B cell (primary cell): Measurements from ENCODE around the gene PCDH1. TPM values are rescaled to one million over a fixed set of nuclear protein-coding genes. Genes with fewer than 3 reads are reported as not detected.

ENCODE experiments used
- ATAC-seq: fragments of 200-7000 bp; cut with Tn5 transposase; one replicate; pipeline ENCODE4 v1.10.0; 2021; ENCODE audit warnings: low read depth, mild to moderate bottlenecking, moderate number of reproducible peaks, moderate library complexity
- CTCF ChIA-PET: fragments of 350-600 bp; sonication (Branson Sonifier 250); formaldehyde crosslinking; loops from one replicate; lab custom pipeline; 2021; ENCODE audit warnings: antibody characterized with exemption, inconsistent platforms; lab: Charles Lee
- POLR2A ChIA-PET: fragments of 350-600 bp; sonication (Branson Sonifier 250); formaldehyde crosslinking; loops from one replicate; lab custom pipeline; 2021; ENCODE audit warnings: antibody characterized with exemption; lab: Charles Lee
- DNase-seq: peaks from one replicate; pipeline ENCODE4 v3.0.0; 2013
- H2AFZ ChIP-seq: 2 replicates; pipeline ENCODE4 v1.6.1; 2012; ENCODE audit warnings: mild to moderate bottlenecking, low read depth, low read length; ENCODE audit not compliant: insufficient read depth, poor library complexity, severe bottlenecking
- H3K27ac ChIP-seq, 2 donors: 1 replicate in 1 of 2; 2 replicates in 1 of 2; pipeline ENCODE4 v1.5.1; 2012 to 2013; ENCODE audit warnings: low read length in 2 of 2, mild to moderate bottlenecking in 2 of 2, moderate library complexity in 1 of 2
- H3K27me3 ChIP-seq, 4 experiments: fragments of 200-600 bp in 1 of 4; sonication (generic) in 1 of 4; replicated peaks in 1 of 4; 1 replicate in 2 of 4; 2 replicates in 2 of 4; pipeline versions ENCODE4 v1.6.1 to v1.7.0; 2013 to 2016; ENCODE audit warnings: low read length in 3 of 4, mild to moderate bottlenecking in 2 of 4, mixed read lengths in 1 of 4, moderate library complexity in 1 of 4; ENCODE audit not compliant: insufficient read depth in 4 of 4, control insufficient read depth in 3 of 4; ENCODE audit errors: control extremely low read depth in 1 of 4
- H3K36me3 ChIP-seq, 2 experiments: replicated peaks in 1 of 2; 1 replicate in 1 of 2; 2 replicates in 1 of 2; pipeline versions ENCODE4 v1.6.1 to v1.7.1; 2013; ENCODE audit warnings: low read length in 1 of 2; ENCODE audit not compliant: insufficient read depth in 2 of 2, control insufficient read depth in 1 of 2; ENCODE audit errors: control extremely low read depth in 1 of 2, extremely low read depth in 1 of 2
- H3K4me1 ChIP-seq, 2 donors: fragments of 200-600 bp in 1 of 2; sonication (generic) in 1 of 2; 1 replicate in 1 of 2; 2 replicates in 1 of 2; pipeline versions ENCODE4 v1.5.1 to v1.6.1; 2013 to 2017; ENCODE audit warnings: low read length in 2 of 2; ENCODE audit not compliant: control insufficient read depth in 2 of 2, insufficient read depth in 2 of 2
- H3K4me2 ChIP-seq: replicated peaks from 2 replicates; pipeline ENCODE3; 2012; ENCODE audit warnings: mild to moderate bottlenecking, low read depth, low read length; ENCODE audit not compliant: poor library complexity, severe bottlenecking
- H3K4me3 ChIP-seq, 5 experiments: fragments of 200-600 bp in 1 of 5; sonication (generic) in 1 of 5; 1 replicate in 3 of 5; 2 replicates in 2 of 5; pipeline versions ENCODE4 v1.5.1 to v1.7.0; 2011 to 2016; ENCODE audit warnings: low read length in 4 of 5, mild to moderate bottlenecking in 4 of 5, low read depth in 2 of 5, control low read depth in 1 of 5, moderate library complexity in 1 of 5; ENCODE audit not compliant: insufficient read depth in 1 of 5; ENCODE audit errors: control extremely low read depth in 1 of 5, extremely low read depth in 1 of 5
- H3K79me2 ChIP-seq: fragments of 200-600 bp; sonication (generic); one replicate; pipeline ENCODE4 v1.6.0; 2016; ENCODE audit warnings: low read length; ENCODE audit not compliant: control insufficient read depth, insufficient read depth
- H3K9ac ChIP-seq: fragments of 200-600 bp; sonication (generic); 2 replicates; pipeline ENCODE4 v1.6.1; 2017; ENCODE audit warnings: mild to moderate bottlenecking, low read length, moderate library complexity
- H3K9me3 ChIP-seq, 3 donors: one replicate each; pipeline versions ENCODE4 v1.6.1 to v1.7.1; 2013; ENCODE audit warnings: low read length in 2 of 3; ENCODE audit not compliant: control insufficient read depth in 2 of 3, insufficient read depth in 1 of 3; ENCODE audit errors: control extremely low read depth in 1 of 3
- H4K20me1 ChIP-seq: 2 replicates; pipeline ENCODE4 v1.6.0; 2012; ENCODE audit warnings: mild to moderate bottlenecking, low read length; ENCODE audit not compliant: insufficient read depth, control insufficient read depth, poor library complexity, severe bottlenecking
- H3K27ac Mint-ChIP-seq: one replicate; pipeline ENCODE4 v1.8.0; 2021; ENCODE audit warnings: mixed read lengths
- H3K27me3 Mint-ChIP-seq: one replicate; pipeline ENCODE4 v1.8.0; 2021; ENCODE audit warnings: mixed read lengths
- H3K4me1 Mint-ChIP-seq: one replicate; pipeline ENCODE4 v1.8.0; 2021; ENCODE audit warnings: mixed read lengths
- H3K4me3 Mint-ChIP-seq: one replicate; pipeline ENCODE4 v1.8.0; 2021; ENCODE audit warnings: mixed read lengths
- H3K9me3 Mint-ChIP-seq: one replicate; pipeline ENCODE4 v1.8.0; 2022; ENCODE audit warnings: mixed read lengths; ENCODE audit not compliant: insufficient read depth
- EZH2 ChIP-seq: IDR thresholded peaks from 2 replicates; pipeline ENCODE4 v1.6.1; 2012; ENCODE audit warnings: borderline replicate concordance, low read depth, mild to moderate bottlenecking, moderate library complexity, low read length; ENCODE audit not compliant: insufficient read depth, poor library complexity, severe bottlenecking
- WGBS: methylation state at CpG from one replicate; pipeline ENCODE4 v1.1.5; 2013; ENCODE audit warnings: missing lambda C conversion rate; ENCODE audit not compliant: insufficient coverage; 5-methylcytosine and 5-hydroxymethylcytosine counted together
- intact Hi-C: fragments of 100-400 bp; cut with micrococcal nuclease; formaldehyde crosslinking; loops from one replicate; pipeline ENCODE4 v1.10.0; 2022
- polyA plus RNA-seq: library from polyadenylated mRNA; depleted of rRNA; stranded (reverse); fragments of >200 nt; gene quantifications from 2 replicates; pipeline ENCODE4 v1.2.3, GENCODE V29; 2012
- total RNA-seq, 2 donors: library from RNA; stranded (reverse); fragments of 120-200 nt in 1 of 2; gene quantifications; 1 replicate in 1 of 2; 2 replicates in 1 of 2; pipeline versions ENCODE4 v1.2.3 to v1.2.4, GENCODE V29; 2013 to 2022
- TF ChIP-seq, protein P1 (sequence below): fragments of 200-600 bp; IDR thresholded peaks from one replicate; pipeline ENCODE4 v1.8.0; 2022; ENCODE audit warnings: antibody characterized with exemption, mild to moderate bottlenecking

PCDH1 gene
- total and polyA plus RNA-seq, 2 donors (not counting 1 experiment from before 2014, with no cell fraction given), result 0.06 TPM; not detected in 1

DNA sequence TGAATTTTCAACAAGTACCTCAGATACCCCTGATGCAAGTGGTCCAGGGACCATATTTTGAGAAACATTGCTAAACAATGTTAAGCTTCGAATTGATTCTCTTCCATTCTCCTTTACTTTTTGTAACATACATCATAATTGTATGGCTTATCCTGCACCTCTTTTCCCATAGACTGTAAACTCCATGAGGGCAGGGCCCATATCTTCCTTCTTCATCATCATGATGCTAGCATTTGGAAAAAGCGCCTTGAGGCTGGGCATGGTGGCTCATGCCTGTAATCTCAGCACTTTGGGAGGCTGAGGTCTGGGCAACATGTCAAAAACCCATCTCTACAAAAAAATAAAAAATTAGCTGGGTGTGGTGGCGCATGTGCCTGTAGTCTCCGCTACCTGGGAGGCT is 31.0 kb upstream of the PCDH1 start:
- Histone ChIP-seq H3K27ac (no peak overlapping the region), H3K9ac (no peak overlapping the region), H3K79me2 (no peaks in the 10 kb centered on the region), H3K27me3 (peaks cover 0 to 6% (median 3%) of the 10 kb centered on the region in 4 experiments), H3K9me3 (peaks cover 0 to 2% (median 2%) of the 10 kb centered on the region in 3 donors), H3K4me3 (no peak overlapping the region), H3K36me3 (no peaks in the 10 kb centered on the region), H2AFZ (no peak overlapping the region), H3K4me2 (no peak overlapping the region), H4K20me1 (no peaks in the 10 kb centered on the region), H3K4me1 (peaks cover 12% of the 10 kb centered on the region in 2 donors)
- DNase-seq (no peak), ATAC-seq (no peak)
- no peak overlapping the region for H3K27ac Mint-ChIP-seq
- ChIA-PET POLR2A (no interaction called here), CTCF (no interaction called here)
- no peaks in the 10 kb centered on the region for H3K9me3 Mint-ChIP-seq
- H3K4me3 Mint-ChIP-seq, result no peak overlapping the region
- no CpG with 5 or more reads among the region's 4 CpGs for WGBS
- intact Hi-C loops, result no loop called here
- peaks cover 12% of the 10 kb centered on the region for H3K27me3 Mint-ChIP-seq
- peaks cover 10% of the 10 kb centered on the region for H3K4me1 Mint-ChIP-seq
- TF ChIP-seq EZH2, result no peak

DNA sequence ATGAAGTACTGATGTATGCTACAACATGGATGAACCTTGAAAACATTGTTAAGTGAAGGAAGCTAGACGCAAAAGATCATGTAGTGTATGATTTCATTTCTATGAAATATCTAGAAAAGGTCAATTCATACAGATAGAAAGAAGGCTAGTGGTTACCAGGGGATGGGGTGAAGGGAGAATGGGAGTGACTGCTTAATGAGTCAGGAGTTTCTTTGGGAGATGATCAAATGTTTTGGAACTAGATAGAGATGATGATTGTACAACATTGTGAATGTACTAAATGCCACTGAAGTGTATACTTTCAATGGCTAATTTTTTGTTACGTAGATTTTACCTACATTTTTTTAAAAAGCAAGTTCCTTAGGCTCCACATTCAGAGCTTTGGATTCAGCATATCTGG is 30.6 kb upstream of the PCDH1 start:
- WGBS, result 100% methylated on average over 1 of the region's 2 CpGs
- H3K4me1 Mint-ChIP-seq, result peaks cover 8% of the 10 kb centered on the region
- Histone ChIP-seq H3K79me2 (no peaks in the 10 kb centered on the region), H2AFZ (no peak overlapping the region), H3K9me3 (peaks cover 0 to 2% (median 2%) of the 10 kb centered on the region in 3 donors), H3K27ac (no peak overlapping the region), H3K4me3 (no peak overlapping the region), H3K9ac (no peak overlapping the region), H4K20me1 (no peaks in the 10 kb centered on the region), H3K4me1 (peaks cover 8% of the 10 kb centered on the region in 2 donors), H3K36me3 (no peaks in the 10 kb centered on the region), H3K4me2 (no peak overlapping the region), H3K27me3 (peaks cover 0 to 6% (median 3%) of the 10 kb centered on the region in 4 experiments)
- intact Hi-C loops, result no loop called here
- H3K4me3 Mint-ChIP-seq, result no peak overlapping the region
- no peaks in the 10 kb centered on the region for H3K9me3 Mint-ChIP-seq
- CTCF ChIA-PET, result no interaction called here
- no peak for ATAC-seq
- TF ChIP-seq, protein P1, sequence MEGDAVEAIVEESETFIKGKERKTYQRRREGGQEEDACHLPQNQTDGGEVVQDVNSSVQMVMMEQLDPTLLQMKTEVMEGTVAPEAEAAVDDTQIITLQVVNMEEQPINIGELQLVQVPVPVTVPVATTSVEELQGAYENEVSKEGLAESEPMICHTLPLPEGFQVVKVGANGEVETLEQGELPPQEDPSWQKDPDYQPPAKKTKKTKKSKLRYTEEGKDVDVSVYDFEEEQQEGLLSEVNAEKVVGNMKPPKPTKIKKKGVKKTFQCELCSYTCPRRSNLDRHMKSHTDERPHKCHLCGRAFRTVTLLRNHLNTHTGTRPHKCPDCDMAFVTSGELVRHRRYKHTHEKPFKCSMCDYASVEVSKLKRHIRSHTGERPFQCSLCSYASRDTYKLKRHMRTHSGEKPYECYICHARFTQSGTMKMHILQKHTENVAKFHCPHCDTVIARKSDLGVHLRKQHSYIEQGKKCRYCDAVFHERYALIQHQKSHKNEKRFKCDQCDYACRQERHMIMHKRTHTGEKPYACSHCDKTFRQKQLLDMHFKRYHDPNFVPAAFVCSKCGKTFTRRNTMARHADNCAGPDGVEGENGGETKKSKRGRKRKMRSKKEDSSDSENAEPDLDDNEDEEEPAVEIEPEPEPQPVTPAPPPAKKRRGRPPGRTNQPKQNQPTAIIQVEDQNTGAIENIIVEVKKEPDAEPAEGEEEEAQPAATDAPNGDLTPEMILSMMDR, result no peak
- no peak for TF ChIP-seq EZH2
- peaks cover 12% of the 10 kb centered on the region for H3K27me3 Mint-ChIP-seq
- POLR2A ChIA-PET, result no interaction called here
- no peak overlapping the region for H3K27ac Mint-ChIP-seq
- DNase-seq, result no peak
